Natural killer cell (primary cell): ENCODE results near the gene OLFM4. TPM values are rescaled to one million over a fixed set of nuclear protein-coding genes. Genes with fewer than 3 reads are reported as not detected.

ENCODE experiments used
- ATAC-seq, 3 donors: fragments of 150-1000 bp in 2 of 3; fragments of 200-7000 bp in 1 of 3; cut with Tn5 transposase; 1 replicate in 1 of 3; 2 replicates in 2 of 3; pipeline ENCODE4 v1.10.0; 2021; ENCODE audit warnings: mild to moderate bottlenecking in 2 of 3, moderate library complexity in 2 of 3
- DNase-seq, 2 donors: peaks; one replicate each; pipeline versions ENCODE4 v3.0.0 to v3.0.0-alpha.2; 2013 to 2021; ENCODE audit warnings: mixed read lengths in 1 of 2
- H3K27ac ChIP-seq: one replicate; pipeline ENCODE4 v1.5.1; 2013; ENCODE audit warnings: mild to moderate bottlenecking, low read length
- H3K27me3 ChIP-seq: one replicate; pipeline ENCODE4 v1.6.1; 2013; ENCODE audit warnings: low read length; ENCODE audit not compliant: control insufficient read depth, insufficient read depth
- H3K36me3 ChIP-seq: one replicate; pipeline ENCODE4 v1.6.1; 2013; ENCODE audit warnings: low read length; ENCODE audit not compliant: control insufficient read depth, insufficient read depth
- H3K4me1 ChIP-seq: one replicate; pipeline ENCODE4 v1.6.1; 2013; ENCODE audit warnings: low read length; ENCODE audit not compliant: control insufficient read depth, insufficient read depth
- H3K4me3 ChIP-seq: one replicate; pipeline ENCODE4 v1.5.1; 2013; ENCODE audit warnings: low read length
- H3K9me3 ChIP-seq: one replicate; pipeline ENCODE4 v1.6.1; 2013; ENCODE audit warnings: low read length; ENCODE audit not compliant: control insufficient read depth, insufficient read depth
- H3K27ac Mint-ChIP-seq, 2 donors: one replicate each; pipeline ENCODE4 v1.8.0; 2022; ENCODE audit warnings: mild to moderate bottlenecking in 2 of 2, mixed read lengths in 2 of 2, moderate library complexity in 1 of 2
- H3K27me3 Mint-ChIP-seq, 2 donors: one replicate each; pipeline ENCODE4 v1.8.0; 2022; ENCODE audit warnings: low read depth in 2 of 2, mixed read lengths in 2 of 2
- H3K36me3 Mint-ChIP-seq: one replicate; pipeline ENCODE4 v1.8.0; 2022; ENCODE audit warnings: mixed read lengths
- H3K4me1 Mint-ChIP-seq, 2 donors: one replicate each; pipeline ENCODE4 v1.8.0; 2022; ENCODE audit warnings: mixed read lengths in 2 of 2
- H3K4me3 Mint-ChIP-seq: one replicate; pipeline ENCODE4 v1.8.0; 2022; ENCODE audit warnings: mild to moderate bottlenecking, moderate library complexity, mixed read lengths
- H3K9me3 Mint-ChIP-seq, 2 donors: one replicate each; pipeline ENCODE4 v1.8.0; 2022; ENCODE audit warnings: mixed read lengths in 2 of 2
- WGBS: methylation state at CpG from one replicate; pipeline ENCODE4 v1.1.7; 2013; ENCODE audit warnings: missing lambda C conversion rate; ENCODE audit not compliant: insufficient coverage; 5-methylcytosine and 5-hydroxymethylcytosine counted together
- intact Hi-C: fragments of 100-400 bp; cut with micrococcal nuclease; formaldehyde crosslinking; loops from one replicate; pipeline ENCODE4 v1.14.2; 2022
- total RNA-seq, 4 donors: library from RNA; stranded (reverse); fragments of 120-200 nt in 1 of 4; gene quantifications; one replicate each; pipeline versions ENCODE4 v1.2.3 to v1.2.4, GENCODE V29; 2013 to 2022
- TF ChIP-seq, protein P1 (sequence below): fragments of 200-600 bp; IDR thresholded peaks from one replicate; pipeline ENCODE4 v1.8.0; 2022; ENCODE audit warnings: antibody characterized with exemption

The OLFM4 gene
- total RNA-seq, 3 donors from 2014 or later (not counting 1 experiment from before 2014, with no cell fraction given): not detected

DNA sequence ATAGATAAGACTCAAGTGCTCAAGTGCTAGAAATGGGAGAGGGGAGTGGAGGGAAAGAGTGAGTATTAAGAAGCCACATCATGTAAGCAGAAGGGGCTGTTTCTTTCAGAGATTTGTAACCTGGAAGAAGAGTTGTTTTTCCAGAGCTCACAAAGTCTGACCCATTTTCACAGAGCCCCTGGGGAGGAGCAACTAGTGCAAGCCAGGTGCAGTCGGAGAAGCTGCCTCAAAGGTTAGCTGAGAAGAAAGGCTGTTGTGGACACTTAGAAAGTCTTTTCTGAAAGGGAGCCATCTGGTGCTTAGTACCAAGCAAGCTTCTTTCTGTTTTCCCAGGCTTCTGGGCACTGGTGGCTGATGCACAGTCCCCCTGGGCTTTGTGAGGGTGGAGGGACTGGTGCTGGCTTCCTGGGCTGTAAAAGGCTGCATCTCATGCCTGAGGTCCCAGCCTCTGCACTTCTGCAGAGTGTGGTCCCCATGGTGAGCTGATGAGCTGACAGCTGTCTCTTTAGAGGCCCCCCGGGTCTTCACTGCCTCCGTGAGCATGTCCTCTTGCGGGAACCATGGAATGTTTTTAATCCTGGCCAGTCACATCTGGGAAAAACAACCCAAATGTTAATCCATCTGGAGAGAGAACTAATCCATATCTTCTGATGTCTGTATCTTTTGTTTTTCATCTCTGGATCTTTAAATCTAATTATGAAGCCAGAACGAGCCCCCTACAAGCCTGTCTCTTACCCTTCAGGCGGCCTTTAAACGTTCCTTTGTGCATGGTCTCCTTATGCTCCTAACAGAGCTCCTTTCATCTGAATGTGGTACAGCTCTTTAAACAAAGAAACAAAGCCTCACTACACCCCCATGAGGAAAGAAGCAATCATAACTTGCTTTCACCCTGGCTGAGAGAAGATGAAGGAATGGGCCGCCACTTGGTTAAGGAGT, 40.2 kb downstream of the OLFM4 start:
- no peaks in the 10 kb centered on the region for H3K4me1 ChIP-seq
- no peaks in the 10 kb centered on the region for H3K27me3 ChIP-seq
- Mint-ChIP-seq H3K9me3 (no peaks in the 10 kb centered on the region), H3K27ac (no peak overlapping the region), H3K36me3 (no peaks in the 10 kb centered on the region), H3K27me3 (peaks cover 7 to 8% of the 10 kb centered on the region in 2 donors), H3K4me1 (no peaks in the 10 kb centered on the region), H3K4me3 (no peak overlapping the region)
- DNase-seq: no peak
- intact Hi-C loops: no loop called here
- WGBS: 87% methylated on average over 8 of the region's 8 CpGs
- no peak overlapping the region for H3K27ac ChIP-seq
- H3K9me3 ChIP-seq: no peaks in the 10 kb centered on the region
- no peak overlapping the region for H3K4me3 ChIP-seq
- ATAC-seq: no peak
- no peaks in the 10 kb centered on the region for H3K36me3 ChIP-seq
- TF ChIP-seq, protein P1, sequence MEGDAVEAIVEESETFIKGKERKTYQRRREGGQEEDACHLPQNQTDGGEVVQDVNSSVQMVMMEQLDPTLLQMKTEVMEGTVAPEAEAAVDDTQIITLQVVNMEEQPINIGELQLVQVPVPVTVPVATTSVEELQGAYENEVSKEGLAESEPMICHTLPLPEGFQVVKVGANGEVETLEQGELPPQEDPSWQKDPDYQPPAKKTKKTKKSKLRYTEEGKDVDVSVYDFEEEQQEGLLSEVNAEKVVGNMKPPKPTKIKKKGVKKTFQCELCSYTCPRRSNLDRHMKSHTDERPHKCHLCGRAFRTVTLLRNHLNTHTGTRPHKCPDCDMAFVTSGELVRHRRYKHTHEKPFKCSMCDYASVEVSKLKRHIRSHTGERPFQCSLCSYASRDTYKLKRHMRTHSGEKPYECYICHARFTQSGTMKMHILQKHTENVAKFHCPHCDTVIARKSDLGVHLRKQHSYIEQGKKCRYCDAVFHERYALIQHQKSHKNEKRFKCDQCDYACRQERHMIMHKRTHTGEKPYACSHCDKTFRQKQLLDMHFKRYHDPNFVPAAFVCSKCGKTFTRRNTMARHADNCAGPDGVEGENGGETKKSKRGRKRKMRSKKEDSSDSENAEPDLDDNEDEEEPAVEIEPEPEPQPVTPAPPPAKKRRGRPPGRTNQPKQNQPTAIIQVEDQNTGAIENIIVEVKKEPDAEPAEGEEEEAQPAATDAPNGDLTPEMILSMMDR: no peak

DNA sequence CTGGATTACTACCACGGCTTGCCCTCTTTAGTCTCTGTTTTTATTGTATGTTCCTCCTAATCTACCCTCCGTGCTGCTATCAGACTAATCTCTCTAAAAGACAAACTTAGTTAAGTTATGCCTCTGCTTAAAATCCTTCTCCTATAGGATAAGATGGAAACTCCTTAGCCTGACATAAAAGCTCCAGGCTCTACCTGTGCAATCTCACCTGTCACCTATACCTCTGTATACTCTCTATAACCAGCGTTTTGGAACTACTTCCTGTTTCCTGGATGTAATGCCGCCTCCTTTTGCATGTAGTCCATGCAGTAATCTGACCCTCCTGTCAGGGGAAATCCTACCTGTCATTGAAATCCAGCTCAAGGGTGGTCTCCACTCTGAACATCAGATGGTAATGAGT, 41.2 kb downstream of the OLFM4 start:
- Histone ChIP-seq H3K27ac (no peak overlapping the region), H3K9me3 (no peaks in the 10 kb centered on the region), H3K4me1 (no peaks in the 10 kb centered on the region), H3K36me3 (no peaks in the 10 kb centered on the region), H3K27me3 (no peaks in the 10 kb centered on the region), H3K4me3 (no peak overlapping the region)
- no peak for DNase-seq
- 72% methylated on average over 4 of the region's 4 CpGs for WGBS
- Mint-ChIP-seq H3K27me3 (peaks cover 2 to 3% of the 10 kb centered on the region in 2 donors), H3K4me1 (no peaks in the 10 kb centered on the region), H3K27ac (no peak overlapping the region), H3K36me3 (no peaks in the 10 kb centered on the region), H3K9me3 (no peaks in the 10 kb centered on the region), H3K4me3 (no peak overlapping the region)
- TF ChIP-seq, protein P1: no peak
- intact Hi-C loops: no loop called here
- no peak for ATAC-seq

DNA sequence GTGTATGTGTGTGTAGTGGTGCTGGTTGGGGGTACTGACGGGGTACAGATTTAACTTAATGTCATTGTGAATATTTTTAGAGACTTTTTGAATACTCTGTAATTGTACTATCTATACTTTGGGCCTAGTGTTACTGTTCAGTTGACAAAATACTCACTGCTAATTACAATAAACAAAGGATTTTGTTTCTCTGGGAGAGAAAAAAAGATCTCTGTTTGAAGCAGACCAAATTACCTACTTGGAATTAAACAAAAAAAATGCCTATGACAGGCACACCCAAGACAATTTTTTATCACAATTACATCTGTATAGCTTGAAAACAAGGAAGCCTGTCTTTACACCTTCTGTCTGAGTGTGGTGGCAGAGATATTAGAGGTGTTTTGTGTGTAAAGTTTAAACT, 45.1 kb downstream of the OLFM4 start:
- H3K4me1 ChIP-seq: no peaks in the 10 kb centered on the region
- H3K4me3 Mint-ChIP-seq: no peak overlapping the region
- TF ChIP-seq, protein P1: no peak
- no peak overlapping the region for H3K27ac Mint-ChIP-seq
- DNase-seq (no peak), ATAC-seq (no peak)
- intact Hi-C loops: no loop called here
- H3K9me3 ChIP-seq: no peaks in the 10 kb centered on the region
- no peak overlapping the region for H3K4me3 ChIP-seq
- H3K36me3 ChIP-seq: no peaks in the 10 kb centered on the region
- H3K27me3 ChIP-seq: no peaks in the 10 kb centered on the region
- WGBS: 67% methylated on average over 1 of the region's 1 CpG
- H3K9me3 Mint-ChIP-seq: peaks cover 0 to 4% of the 10 kb centered on the region in 2 donors
- H3K27ac ChIP-seq: no peak overlapping the region
- peaks cover 5% of the 10 kb centered on the region for H3K36me3 Mint-ChIP-seq
- peaks cover 0 to 2% of the 10 kb centered on the region in 2 donors for H3K27me3 Mint-ChIP-seq
- no peaks in the 10 kb centered on the region for H3K4me1 Mint-ChIP-seq
